Measurements from ENCODE around the gene CASQ2.

- TF ChIP-seq POLR2A (IDR thresholded peaks at IDR 0.05; ENCODE audit: low read depth, low read length) (no peak), PAX5 (IDR thresholded peaks at IDR 0.05; ENCODE audit: insufficient read depth, low read length, severe bottlenecking) (no peak), POU2F2 (IDR thresholded peaks at IDR 0.05; ENCODE audit: low read depth, low read length) (no peak), POLR2AphosphoS5 (IDR thresholded peaks at IDR 0.05; ENCODE audit: low read depth, low read length) (no peak), SPI1 (IDR thresholded peaks at IDR 0.05; ENCODE audit: low read depth, low read length) (no peak)
Observed at GRCh38 chr1:115728341-115728740, 40.2 kb downstream of the CASQ2 start.
